Measurements from ENCODE around the gene TET1. TPM values are rescaled to one million over a fixed set of nuclear protein-coding genes. Genes with fewer than 3 reads are reported as not detected.

TET1 gene
- total RNA-seq, 1 experiment from 2014 or later = 2.7 TPM

DNA sequence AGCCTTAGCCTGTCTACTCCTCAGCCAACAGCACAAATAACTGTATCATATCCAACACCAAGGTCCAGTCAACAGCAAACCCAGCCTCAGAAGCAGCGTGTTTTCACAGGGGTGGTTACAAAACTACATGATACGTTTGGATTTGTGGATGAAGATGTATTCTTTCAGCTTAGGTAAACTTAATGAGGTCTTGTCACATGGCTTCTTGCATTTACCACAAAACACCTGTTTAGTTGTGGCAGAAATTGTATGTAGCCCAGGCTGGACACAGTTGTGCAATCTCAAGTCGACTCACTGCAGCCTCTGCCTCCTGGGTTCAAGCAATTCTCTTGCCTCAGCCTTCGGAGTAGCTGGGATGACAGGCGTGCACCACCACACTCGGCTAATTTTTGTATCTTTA lies 182.3 kb downstream of the TET1 start (continued):
- no peak for TF ChIP-seq POLR2AphosphoS5 (IDR thresholded peaks at IDR 0.05; ENCODE audit: low read depth, low read length)

Other genes with a start within 250 kb of the TET1 start
- 126 TPM for gene HNRNPH3, start 228.3 kb upstream of the TET1 start, total RNA-seq (2021; ENCODE audit: unreplicated experiment)
- 2.2 TPM for gene PBLD, start 227.4 kb upstream of the TET1 start, total RNA-seq (2021; ENCODE audit: unreplicated experiment)
- 13.0 TPM for gene RUFY2, start 153.1 kb upstream of the TET1 start, total RNA-seq (2021; ENCODE audit: unreplicated experiment)
- gene DNA2, start 88.4 kb upstream of the TET1 start, total RNA-seq (2021; ENCODE audit: unreplicated experiment) = 20.9 TPM
- 8.5 TPM for gene SLC25A16, start 32.8 kb upstream of the TET1 start, total RNA-seq (2021; ENCODE audit: unreplicated experiment)
- 84.4 TPM for gene CCAR1, start 160.9 kb downstream of the TET1 start, total RNA-seq (2021; ENCODE audit: unreplicated experiment)

Measured in HCT116 (cell line).